A549 (cell line): ENCODE measurements around the gene RBM18.

ENCODE experiments used
- CBX8 ChIP-seq: fragments of 200-600 bp; sonication (generic); IDR thresholded peaks from 2 replicates; pipeline ENCODE4 v1.6.1; 2016
- CEBPB ChIP-seq, 2 experiments: fragments of >200 bp in 1 of 2; sonication (Bioruptor Twin) in 1 of 2; formaldehyde crosslinking in 1 of 2; IDR thresholded peaks; 2 replicates each; pipeline ENCODE4 v1.6.1; 2012 to 2016
- CHD4 ChIP-seq: fragments of 200-600 bp; sonication (generic); IDR thresholded peaks from 2 replicates; pipeline ENCODE4 v1.6.1; 2016; ENCODE audit warnings: antibody characterized with exemption, mild to moderate bottlenecking, borderline replicate concordance
- EP300 ChIP-seq, 2 experiments: fragments of >200 bp; sonication (Bioruptor Twin); formaldehyde crosslinking; IDR thresholded peaks; 2 replicates in 1 of 2; 3 replicates in 1 of 2; pipeline ENCODE4 v1.6.1; 2016 to 2017
- HDAC2 ChIP-seq: fragments of 200-600 bp; sonication (generic); IDR thresholded peaks from 2 replicates; pipeline ENCODE4 v1.6.1; 2016
- POLR2A ChIP-seq: IDR thresholded peaks from 2 replicates; pipeline ENCODE4 v1.6.1; 2012; ENCODE audit warnings: mild to moderate bottlenecking, low read length
- RCOR1 ChIP-seq: fragments of 150-350 bp; IDR thresholded peaks from 2 replicates; pipeline ENCODE4 v1.6.1; 2014; ENCODE audit warnings: antibody characterized with exemption, low read length, low read depth
- RNF2 ChIP-seq: fragments of 200-600 bp; sonication (generic); IDR thresholded peaks from 2 replicates; pipeline ENCODE4 v1.6.1; 2016; ENCODE audit warnings: low read depth, mild to moderate bottlenecking, antibody characterized with exemption, moderate library complexity, borderline replicate concordance
- SMC3 ChIP-seq: fragments of >200 bp; sonication (Bioruptor Twin); formaldehyde crosslinking; IDR thresholded peaks from 3 replicates; pipeline ENCODE4 v1.6.1; 2018; ENCODE audit warnings: inconsistent platforms
- TF ChIP-seq, protein P1 (sequence below): fragments of >200 bp; sonication (Bioruptor Twin); formaldehyde crosslinking; IDR thresholded peaks from 3 replicates; pipeline ENCODE4 v1.5.1; 2016
- TF ChIP-seq, protein P2 (sequence below): fragments of 200-600 bp; sonication (generic); IDR thresholded peaks from 2 replicates; pipeline ENCODE4 v1.6.1; 2016; ENCODE audit warnings: antibody characterized with exemption, mild to moderate bottlenecking, moderate library complexity
- TF ChIP-seq, protein P3 (sequence below): IDR thresholded peaks from 2 replicates; pipeline ENCODE4 v1.6.1; 2012

DNA sequence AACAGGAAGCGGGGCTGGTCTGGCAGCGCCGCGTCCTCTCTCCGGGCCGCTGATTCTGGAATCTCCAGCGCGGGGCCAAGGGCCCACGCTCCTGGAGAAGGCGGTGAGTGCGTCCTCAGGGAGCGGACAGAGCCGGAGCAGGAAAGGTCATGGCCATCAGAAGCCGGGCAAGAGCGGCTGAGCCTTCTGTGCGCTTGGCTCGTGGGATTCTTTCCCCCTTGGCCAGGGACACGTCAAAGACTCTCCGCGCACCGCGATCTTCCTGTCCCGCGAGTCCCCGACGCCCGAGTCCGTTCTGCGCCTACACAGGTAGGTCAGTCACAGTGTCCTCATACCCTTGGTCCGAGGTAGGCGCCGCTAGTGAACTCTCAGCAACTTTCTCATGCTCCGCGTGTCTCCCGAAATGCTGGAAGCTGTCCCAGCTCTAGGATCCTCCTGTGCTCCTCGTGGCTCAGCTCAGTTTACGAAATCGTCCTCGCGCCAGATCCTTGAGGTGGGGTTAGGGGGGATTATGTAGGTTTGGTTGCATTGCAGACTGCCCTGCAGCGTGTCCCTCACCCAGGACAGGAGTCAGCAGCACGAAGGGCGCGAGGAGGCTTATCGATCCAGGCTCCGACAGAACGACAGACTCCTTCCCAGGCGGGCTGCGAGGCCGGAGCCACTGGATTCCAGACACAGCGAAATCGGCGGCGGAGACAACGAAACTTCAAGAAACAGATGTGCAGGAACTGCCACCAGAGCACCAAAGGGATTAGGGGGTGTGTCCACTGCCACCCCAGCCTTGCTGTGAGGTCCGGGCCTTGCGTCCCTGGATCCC, 44.6 kb downstream of the RBM18 start:
- TF ChIP-seq, protein P1, sequence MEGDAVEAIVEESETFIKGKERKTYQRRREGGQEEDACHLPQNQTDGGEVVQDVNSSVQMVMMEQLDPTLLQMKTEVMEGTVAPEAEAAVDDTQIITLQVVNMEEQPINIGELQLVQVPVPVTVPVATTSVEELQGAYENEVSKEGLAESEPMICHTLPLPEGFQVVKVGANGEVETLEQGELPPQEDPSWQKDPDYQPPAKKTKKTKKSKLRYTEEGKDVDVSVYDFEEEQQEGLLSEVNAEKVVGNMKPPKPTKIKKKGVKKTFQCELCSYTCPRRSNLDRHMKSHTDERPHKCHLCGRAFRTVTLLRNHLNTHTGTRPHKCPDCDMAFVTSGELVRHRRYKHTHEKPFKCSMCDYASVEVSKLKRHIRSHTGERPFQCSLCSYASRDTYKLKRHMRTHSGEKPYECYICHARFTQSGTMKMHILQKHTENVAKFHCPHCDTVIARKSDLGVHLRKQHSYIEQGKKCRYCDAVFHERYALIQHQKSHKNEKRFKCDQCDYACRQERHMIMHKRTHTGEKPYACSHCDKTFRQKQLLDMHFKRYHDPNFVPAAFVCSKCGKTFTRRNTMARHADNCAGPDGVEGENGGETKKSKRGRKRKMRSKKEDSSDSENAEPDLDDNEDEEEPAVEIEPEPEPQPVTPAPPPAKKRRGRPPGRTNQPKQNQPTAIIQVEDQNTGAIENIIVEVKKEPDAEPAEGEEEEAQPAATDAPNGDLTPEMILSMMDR, result no peak
- TF ChIP-seq, protein P2, sequence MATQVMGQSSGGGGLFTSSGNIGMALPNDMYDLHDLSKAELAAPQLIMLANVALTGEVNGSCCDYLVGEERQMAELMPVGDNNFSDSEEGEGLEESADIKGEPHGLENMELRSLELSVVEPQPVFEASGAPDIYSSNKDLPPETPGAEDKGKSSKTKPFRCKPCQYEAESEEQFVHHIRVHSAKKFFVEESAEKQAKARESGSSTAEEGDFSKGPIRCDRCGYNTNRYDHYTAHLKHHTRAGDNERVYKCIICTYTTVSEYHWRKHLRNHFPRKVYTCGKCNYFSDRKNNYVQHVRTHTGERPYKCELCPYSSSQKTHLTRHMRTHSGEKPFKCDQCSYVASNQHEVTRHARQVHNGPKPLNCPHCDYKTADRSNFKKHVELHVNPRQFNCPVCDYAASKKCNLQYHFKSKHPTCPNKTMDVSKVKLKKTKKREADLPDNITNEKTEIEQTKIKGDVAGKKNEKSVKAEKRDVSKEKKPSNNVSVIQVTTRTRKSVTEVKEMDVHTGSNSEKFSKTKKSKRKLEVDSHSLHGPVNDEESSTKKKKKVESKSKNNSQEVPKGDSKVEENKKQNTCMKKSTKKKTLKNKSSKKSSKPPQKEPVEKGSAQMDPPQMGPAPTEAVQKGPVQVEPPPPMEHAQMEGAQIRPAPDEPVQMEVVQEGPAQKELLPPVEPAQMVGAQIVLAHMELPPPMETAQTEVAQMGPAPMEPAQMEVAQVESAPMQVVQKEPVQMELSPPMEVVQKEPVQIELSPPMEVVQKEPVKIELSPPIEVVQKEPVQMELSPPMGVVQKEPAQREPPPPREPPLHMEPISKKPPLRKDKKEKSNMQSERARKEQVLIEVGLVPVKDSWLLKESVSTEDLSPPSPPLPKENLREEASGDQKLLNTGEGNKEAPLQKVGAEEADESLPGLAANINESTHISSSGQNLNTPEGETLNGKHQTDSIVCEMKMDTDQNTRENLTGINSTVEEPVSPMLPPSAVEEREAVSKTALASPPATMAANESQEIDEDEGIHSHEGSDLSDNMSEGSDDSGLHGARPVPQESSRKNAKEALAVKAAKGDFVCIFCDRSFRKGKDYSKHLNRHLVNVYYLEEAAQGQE, result no peak
- TF ChIP-seq POLR2A (no peak), CHD4 (no peak), CEBPB (IDR thresholded peaks at IDR 0.05) (no peak), SMC3 (no peak), EP300 (IDR thresholded peaks at IDR 0.05) (no peak), CBX8 (no peak), HDAC2 (no peak), RNF2 (no peak), RCOR1 (no peak)
- TF ChIP-seq, protein P3, sequence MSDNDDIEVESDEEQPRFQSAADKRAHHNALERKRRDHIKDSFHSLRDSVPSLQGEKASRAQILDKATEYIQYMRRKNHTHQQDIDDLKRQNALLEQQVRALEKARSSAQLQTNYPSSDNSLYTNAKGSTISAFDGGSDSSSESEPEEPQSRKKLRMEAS, result no peak
